H9 (cell line): ENCODE measurements around the gene CT45A8. TPM values are rescaled to one million over a fixed set of nuclear protein-coding genes. Genes with fewer than 3 reads are reported as not detected.
A peak's percentile ranks its signal among the peaks of the same experiment; 100 is the strongest.
"Not testable (repeated sequence)": the region's sequence is repeated elsewhere in the genome, so short reads cannot be mapped to it uniquely, and the experiment has no call there.

ENCODE experiments used
- DNase-seq: peaks from one replicate; pipeline ENCODE4 v3.0.0-alpha.2; 2017
- H2AFZ ChIP-seq: one replicate; pipeline ENCODE4 v1.6.1; 2013; ENCODE audit warnings: mild to moderate bottlenecking, low read length, control low read depth, moderate library complexity
- H2AK5ac ChIP-seq: 2 replicates; pipeline ENCODE4 v1.6.1; 2013; ENCODE audit warnings: low read length, control low read depth, mixed read lengths; ENCODE audit not compliant: insufficient read length
- H2BK120ac ChIP-seq: one replicate; pipeline ENCODE4 v1.6.1; 2013; ENCODE audit warnings: low read depth, mild to moderate bottlenecking, low read length, control low read depth, inconsistent platforms; ENCODE audit not compliant: poor library complexity, severe bottlenecking
- H2BK12ac ChIP-seq: 2 replicates; pipeline ENCODE4 v1.6.1; 2013; ENCODE audit warnings: low read length, control low read depth, mixed read lengths, low read depth; ENCODE audit not compliant: insufficient read length
- H2BK15ac ChIP-seq: 2 replicates; pipeline ENCODE4 v1.6.1; 2013; ENCODE audit warnings: low read depth, low read length, control low read depth
- H2BK20ac ChIP-seq: one replicate; pipeline ENCODE4 v1.6.1; 2013; ENCODE audit warnings: low read depth, mild to moderate bottlenecking, low read length, control low read depth, inconsistent platforms; ENCODE audit not compliant: poor library complexity, severe bottlenecking
- H2BK5ac ChIP-seq: 2 replicates; pipeline ENCODE4 v1.6.1; 2013; ENCODE audit warnings: low read length, control low read depth, mixed read lengths; ENCODE audit not compliant: insufficient read length
- H3K14ac ChIP-seq: 2 replicates; pipeline ENCODE4 v1.6.1; 2013; ENCODE audit warnings: low read length, control low read depth; ENCODE audit not compliant: insufficient read depth
- H3K18ac ChIP-seq: 2 replicates; pipeline ENCODE4 v1.6.1; 2013; ENCODE audit warnings: low read depth, mild to moderate bottlenecking, mixed read lengths, low read length, control low read depth; ENCODE audit not compliant: insufficient read length
- H3K23ac ChIP-seq: 2 replicates; pipeline ENCODE4 v1.6.1; 2013; ENCODE audit warnings: low read length, control low read depth, mixed read lengths, low read depth; ENCODE audit not compliant: insufficient read length
- H3K23me2 ChIP-seq: 2 replicates; pipeline ENCODE4 v1.6.1; 2013; ENCODE audit warnings: low read depth, mild to moderate bottlenecking, mixed read lengths, low read length, control low read depth; ENCODE audit not compliant: insufficient read length, poor library complexity, severe bottlenecking
- H3K27ac ChIP-seq: 2 replicates; pipeline ENCODE4 v1.5.1; 2013; ENCODE audit warnings: low read length, control low read depth, mixed read lengths, low read depth; ENCODE audit not compliant: insufficient read length
- H3K27me3 ChIP-seq: 2 replicates; pipeline ENCODE4 v1.6.1; 2013; ENCODE audit warnings: low read length, control low read depth, inconsistent platforms; ENCODE audit not compliant: insufficient read depth
- H3K4ac ChIP-seq: 2 replicates; pipeline ENCODE4 v1.6.1; 2013; ENCODE audit warnings: low read depth, mild to moderate bottlenecking, control low read depth, inconsistent platforms, low read length, moderate library complexity
- H3K4me1 ChIP-seq: 2 replicates; pipeline ENCODE4 v1.6.1; 2013; ENCODE audit warnings: low read length, control low read depth, inconsistent platforms; ENCODE audit not compliant: insufficient read depth
- H3K4me2 ChIP-seq: 2 replicates; pipeline ENCODE4 v1.6.1; 2013; ENCODE audit warnings: low read length, control low read depth, mixed read lengths; ENCODE audit not compliant: insufficient read length, insufficient read depth
- H3K56ac ChIP-seq: 2 replicates; pipeline ENCODE4 v1.6.1; 2013; ENCODE audit warnings: low read depth, mild to moderate bottlenecking, mixed read lengths, low read length, control low read depth; ENCODE audit not compliant: insufficient read length
- H3K79me1 ChIP-seq: 2 replicates; pipeline ENCODE4 v1.6.1; 2013; ENCODE audit warnings: low read depth, mild to moderate bottlenecking, moderate library complexity, low read length, control low read depth, inconsistent platforms; ENCODE audit not compliant: insufficient read depth, poor library complexity, severe bottlenecking
- H3K79me2 ChIP-seq: 2 replicates; pipeline ENCODE4 v1.6.1; 2013; ENCODE audit warnings: low read length, control low read depth, inconsistent platforms; ENCODE audit not compliant: insufficient read depth
- H3K9ac ChIP-seq: 2 replicates; pipeline ENCODE4 v1.6.1; 2013; ENCODE audit warnings: low read length, control low read depth, mixed read lengths; ENCODE audit not compliant: insufficient read length; ENCODE audit errors: extremely low read depth
- H3K9me3 ChIP-seq: one replicate; pipeline ENCODE4 v1.6.1; 2013; ENCODE audit warnings: low read depth, low read length, inconsistent platforms; ENCODE audit not compliant: control insufficient read depth
- H3T11ph ChIP-seq: one replicate; pipeline ENCODE4 v1.6.1; 2013; ENCODE audit warnings: mild to moderate bottlenecking, low read length, control low read depth, inconsistent platforms
- H4K20me1 ChIP-seq: one replicate; pipeline ENCODE4 v1.6.1; 2013; ENCODE audit not compliant: control insufficient read depth, insufficient read length, insufficient read depth
- H4K5ac ChIP-seq: 2 replicates; pipeline ENCODE4 v1.6.1; 2013; ENCODE audit warnings: low read depth, mild to moderate bottlenecking, mixed read lengths, low read length, control low read depth; ENCODE audit not compliant: insufficient read length
- H4K8ac ChIP-seq: replicated peaks from 2 replicates; pipeline ENCODE4 v1.6.1; 2013; ENCODE audit warnings: low read length, control low read depth, mixed read lengths, low read depth; ENCODE audit not compliant: insufficient read length
- H4K91ac ChIP-seq: 2 replicates; pipeline ENCODE4 v1.6.1; 2013; ENCODE audit warnings: low read depth, mild to moderate bottlenecking, moderate library complexity, mixed read lengths, low read length, control low read depth; ENCODE audit not compliant: insufficient read length
- H3K27ac Mint-ChIP-seq, 3 experiments: 2 replicates in 2 of 3; 3 replicates in 1 of 3; pipeline ENCODE4 v1.8.0; 2020 to 2021; ENCODE audit warnings: mixed read lengths in 3 of 3, mild to moderate bottlenecking in 1 of 3, moderate library complexity in 1 of 3
- H3K27me3 Mint-ChIP-seq: 2 replicates; pipeline ENCODE4 v1.8.0; 2021; ENCODE audit warnings: low read depth, mild to moderate bottlenecking, moderate library complexity, mixed read lengths
- H3K36me3 Mint-ChIP-seq, 3 experiments: 2 replicates in 2 of 3; 3 replicates in 1 of 3; pipeline ENCODE4 v1.8.0; 2020 to 2021; ENCODE audit warnings: low read depth in 3 of 3, mixed read lengths in 3 of 3; ENCODE audit not compliant: insufficient read depth in 1 of 3
- H3K4me1 Mint-ChIP-seq, 2 experiments: 2 replicates each; pipeline ENCODE4 v1.8.0; 2020; ENCODE audit warnings: mixed read lengths in 2 of 2
- H3K4me3 Mint-ChIP-seq, 2 experiments: 2 replicates in 1 of 2; 3 replicates in 1 of 2; pipeline ENCODE4 v1.8.0; 2020 to 2021; ENCODE audit warnings: mild to moderate bottlenecking in 2 of 2, mixed read lengths in 2 of 2, moderate library complexity in 1 of 2
- H3K9me3 Mint-ChIP-seq, 2 experiments: 2 replicates in 1 of 2; 3 replicates in 1 of 2; pipeline ENCODE4 v1.8.0; 2020; ENCODE audit warnings: mild to moderate bottlenecking in 2 of 2, mixed read lengths in 2 of 2, moderate library complexity in 1 of 2
- WGBS: extraction: QIAGEN DNeasy Blood & Tissue Kit; methylation state at CpG from one replicate; pipeline ENCODE4 v1.1.7; 2013; ENCODE audit warnings: missing lambda C conversion rate, low lambda C conversion rate, mixed read lengths; ENCODE audit not compliant: insufficient read length; ENCODE audit errors: extremely low coverage; 5-methylcytosine and 5-hydroxymethylcytosine counted together
- total RNA-seq: library from RNA; stranded (reverse); gene quantifications from 2 replicates; pipeline ENCODE4 v1.2.1, GENCODE V29; 2021
- TF ChIP-seq, protein P1 (sequence below): fragments of 200-600 bp; sonication (generic); conservative IDR thresholded peaks from 3 replicates; pipeline ENCODE4 v1.8.0; 2021; ENCODE audit warnings: antibody characterized with exemption, mild to moderate bottlenecking

The CT45A8 gene
- total RNA-seq, 1 experiment from 2014 or later: not detected

DNA sequence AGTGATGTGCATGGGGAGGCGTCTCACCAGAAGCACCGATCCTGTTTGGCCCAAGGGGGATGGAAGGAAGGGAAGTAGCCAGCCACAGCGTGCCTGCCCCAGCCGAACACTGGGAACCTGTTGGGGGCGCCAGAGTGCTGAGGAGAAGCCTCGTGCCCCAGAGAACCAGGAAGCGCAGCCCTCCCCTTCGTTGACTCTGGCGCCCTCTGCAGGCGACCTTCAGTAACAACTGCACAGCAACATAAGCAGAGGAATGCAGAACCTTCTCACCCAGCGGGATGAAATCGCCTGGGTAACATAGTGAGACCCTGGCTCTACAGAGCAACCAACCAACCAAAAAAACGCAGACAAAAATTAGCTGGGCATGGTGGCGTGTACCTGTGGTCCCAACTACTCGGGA lies 34.6 kb upstream of the CT45A8 start:
- H2BK20ac ChIP-seq, H3K79me2 ChIP-seq, H3K23ac ChIP-seq, H3K9ac ChIP-seq, H2BK120ac ChIP-seq, H4K91ac ChIP-seq, H3K79me1 ChIP-seq, DNase-seq, H3K27me3 ChIP-seq, H3K4me1 Mint-ChIP-seq, H3K4me1 ChIP-seq, H3K27ac Mint-ChIP-seq, H3K23me2 ChIP-seq, H2AK5ac ChIP-seq, H3K27me3 Mint-ChIP-seq, H4K8ac ChIP-seq, H4K20me1 ChIP-seq, H3K4me2 ChIP-seq, H2BK12ac ChIP-seq, H3K4me3 Mint-ChIP-seq, H3K27ac ChIP-seq, H2BK15ac ChIP-seq, H3K14ac ChIP-seq, H3K18ac ChIP-seq, H3T11ph ChIP-seq, H3K56ac ChIP-seq, H3K36me3 Mint-ChIP-seq, H4K5ac ChIP-seq, H3K4ac ChIP-seq, H2AFZ ChIP-seq, H2BK5ac ChIP-seq: not testable (repeated sequence)
- no CpG with 5 or more reads among the region's 15 CpGs for WGBS
- H3K9me3 Mint-ChIP-seq: peaks cover 43 to 52% of the 10 kb centered on the region in 2 experiments
- peaks cover 39% of the 10 kb centered on the region for H3K9me3 ChIP-seq
- TF ChIP-seq, protein P1, sequence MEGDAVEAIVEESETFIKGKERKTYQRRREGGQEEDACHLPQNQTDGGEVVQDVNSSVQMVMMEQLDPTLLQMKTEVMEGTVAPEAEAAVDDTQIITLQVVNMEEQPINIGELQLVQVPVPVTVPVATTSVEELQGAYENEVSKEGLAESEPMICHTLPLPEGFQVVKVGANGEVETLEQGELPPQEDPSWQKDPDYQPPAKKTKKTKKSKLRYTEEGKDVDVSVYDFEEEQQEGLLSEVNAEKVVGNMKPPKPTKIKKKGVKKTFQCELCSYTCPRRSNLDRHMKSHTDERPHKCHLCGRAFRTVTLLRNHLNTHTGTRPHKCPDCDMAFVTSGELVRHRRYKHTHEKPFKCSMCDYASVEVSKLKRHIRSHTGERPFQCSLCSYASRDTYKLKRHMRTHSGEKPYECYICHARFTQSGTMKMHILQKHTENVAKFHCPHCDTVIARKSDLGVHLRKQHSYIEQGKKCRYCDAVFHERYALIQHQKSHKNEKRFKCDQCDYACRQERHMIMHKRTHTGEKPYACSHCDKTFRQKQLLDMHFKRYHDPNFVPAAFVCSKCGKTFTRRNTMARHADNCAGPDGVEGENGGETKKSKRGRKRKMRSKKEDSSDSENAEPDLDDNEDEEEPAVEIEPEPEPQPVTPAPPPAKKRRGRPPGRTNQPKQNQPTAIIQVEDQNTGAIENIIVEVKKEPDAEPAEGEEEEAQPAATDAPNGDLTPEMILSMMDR: peak; percentile 37; the same call in 2 of the 3 replicates

DNA sequence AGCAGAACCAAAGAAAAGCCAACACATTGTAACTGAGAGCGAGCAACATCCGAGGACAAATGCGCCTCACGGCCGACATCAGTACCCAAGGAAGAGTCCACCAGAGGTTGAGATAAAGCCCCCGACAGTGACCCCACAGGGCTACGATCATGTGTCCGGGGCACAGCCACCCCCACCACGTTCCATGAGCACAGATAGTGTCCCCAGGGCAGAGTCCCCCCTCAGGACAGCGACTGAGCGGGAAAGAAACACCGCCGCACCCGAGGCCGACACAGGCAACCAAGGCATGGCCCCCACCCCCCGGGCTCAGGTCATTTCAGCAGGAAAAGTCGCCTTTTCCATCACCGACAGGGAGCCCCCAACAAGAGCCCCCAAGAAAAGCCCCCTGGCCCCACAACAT lies 33.9 kb upstream of the CT45A8 start:
- not testable (repeated sequence) for H3K4me1 ChIP-seq, H2AK5ac ChIP-seq, H3K79me2 ChIP-seq, H4K5ac ChIP-seq, H3K9ac ChIP-seq, DNase-seq, H3T11ph ChIP-seq, H3K4me2 ChIP-seq, H3K4ac ChIP-seq, H3K27me3 ChIP-seq, H3K56ac ChIP-seq, H2AFZ ChIP-seq, H4K20me1 ChIP-seq, H3K79me1 ChIP-seq, H4K91ac ChIP-seq, H3K4me1 Mint-ChIP-seq, H4K8ac ChIP-seq, H3K36me3 Mint-ChIP-seq, H3K4me3 Mint-ChIP-seq, H2BK12ac ChIP-seq, H3K18ac ChIP-seq, H2BK5ac ChIP-seq, H3K23me2 ChIP-seq, H2BK20ac ChIP-seq, H3K27me3 Mint-ChIP-seq, H3K14ac ChIP-seq, H2BK15ac ChIP-seq, H3K23ac ChIP-seq, H3K27ac Mint-ChIP-seq, H2BK120ac ChIP-seq, H3K27ac ChIP-seq
- no CpG with 5 or more reads among the region's 18 CpGs for WGBS
- H3K9me3 Mint-ChIP-seq: peaks cover 40 to 48% of the 10 kb centered on the region in 2 experiments
- peaks cover 34% of the 10 kb centered on the region for H3K9me3 ChIP-seq
